GM21528 (cell line): ENCODE results near the gene ST6GALNAC3.

ENCODE experiments used
- ATAC-seq: cut with Tn5 transposase; IDR thresholded peaks from one replicate; pipeline ENCODE4 v1.9.1; 2021; ENCODE audit warnings: mild to moderate bottlenecking, moderate library complexity; ENCODE audit not compliant: unreplicated experiment, low FRiP score

ST6GALNAC3 gene

DNA sequence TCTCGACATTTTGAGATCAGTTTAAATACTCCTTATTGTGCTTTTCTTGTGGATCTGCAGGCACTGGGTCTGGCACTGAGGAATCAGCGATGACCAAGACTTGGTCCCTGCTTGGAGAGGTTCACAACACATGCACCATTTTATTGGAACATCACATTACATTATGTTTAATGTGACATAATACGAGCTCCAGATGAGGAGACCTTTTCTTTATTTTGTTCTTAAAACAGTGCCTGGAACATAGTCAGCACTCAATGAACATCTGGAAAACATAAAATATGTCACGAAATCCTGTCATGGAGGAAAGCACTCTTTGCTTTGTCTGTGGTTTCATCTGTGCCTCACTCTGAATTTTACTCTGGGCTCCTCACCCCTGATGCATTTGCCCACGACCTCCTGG lies 110.7 kb downstream of the ST6GALNAC3 start:
- no peak for ATAC-seq

GRCh38 chr1:76186554-76187170 lies 112.1 kb downstream of the ST6GALNAC3 start:
- ATAC-seq = no peak

GRCh38 chr1:76187436-76187835 lies 112.9 kb downstream of the ST6GALNAC3 start:
- ATAC-seq = no peak

- no peak for ATAC-seq
Observed at GRCh38 chr1:76189310-76189709, 114.8 kb downstream of the ST6GALNAC3 start.

DNA sequence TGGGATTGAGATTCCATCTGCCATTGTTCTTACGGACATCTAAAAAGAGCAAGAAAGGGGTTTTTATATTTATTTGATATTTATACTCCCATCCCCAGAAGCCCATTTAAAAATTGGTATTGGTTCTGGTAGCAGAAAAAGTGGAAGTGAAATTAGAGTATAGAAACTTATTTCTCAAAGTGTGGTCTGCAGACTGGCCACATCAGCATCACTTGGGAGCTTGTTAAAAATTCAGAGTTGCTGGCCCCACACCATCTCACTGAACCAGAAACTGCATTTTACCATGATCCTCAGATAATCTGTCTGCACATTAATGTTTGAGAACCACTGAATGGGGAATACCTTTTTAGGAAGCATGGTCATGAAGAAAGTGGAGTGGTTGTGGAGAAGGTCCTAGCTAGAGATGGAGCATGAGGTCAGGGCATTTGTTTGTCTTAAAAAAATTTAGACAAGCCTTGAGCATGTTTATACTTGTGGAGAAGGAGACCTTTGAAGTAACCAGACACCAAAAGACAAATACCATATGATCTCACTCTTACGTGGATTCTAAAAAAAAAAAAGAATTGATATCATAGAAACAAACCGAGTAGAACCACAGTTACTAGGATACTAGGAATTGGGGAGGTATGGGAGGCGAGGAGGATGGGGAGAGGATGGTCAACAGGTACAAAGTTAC lies 116.3 kb downstream of the ST6GALNAC3 start:
- no peak for ATAC-seq

DNA sequence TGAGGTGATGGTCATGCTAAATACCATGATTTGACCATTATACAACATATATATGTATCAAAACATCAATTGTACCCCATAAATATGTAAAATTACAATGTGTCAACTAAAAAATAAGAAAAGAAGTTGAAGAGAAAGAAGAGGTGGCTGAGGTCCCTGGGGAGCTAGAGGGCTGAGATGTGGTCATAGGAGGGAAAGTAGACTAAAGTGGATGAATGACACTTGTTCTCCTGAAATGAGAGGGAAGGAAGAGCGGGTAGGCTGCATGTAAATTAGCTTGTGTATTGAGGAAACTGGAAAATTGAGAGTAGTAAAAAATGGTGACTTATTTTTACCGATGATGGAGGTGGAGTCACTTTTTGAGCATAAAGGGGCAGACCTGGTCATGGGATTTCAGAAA lies 117.0 kb downstream of the ST6GALNAC3 start:
- no peak for ATAC-seq

GRCh38 chr1:76198452-76198851 lies 123.9 kb downstream of the ST6GALNAC3 start:
- ATAC-seq = no peak

DNA sequence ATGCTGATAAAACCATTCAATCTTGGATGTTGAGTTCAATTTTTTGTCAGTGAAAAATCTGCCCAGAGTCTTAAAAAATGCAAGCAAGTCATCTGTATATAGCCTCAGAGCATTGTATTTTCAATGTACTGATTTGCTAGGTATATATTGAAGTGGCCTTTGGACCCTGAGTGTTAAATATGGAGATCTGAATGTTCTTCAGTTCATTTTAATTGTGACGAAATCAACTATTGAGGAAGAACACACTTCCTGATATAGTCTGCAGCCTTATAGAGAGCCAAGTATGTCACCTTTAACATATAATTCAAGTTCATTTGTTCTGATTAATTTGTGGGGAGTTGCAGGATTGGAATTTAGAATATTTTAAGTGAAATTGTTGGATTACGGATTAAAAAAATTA lies 128.1 kb downstream of the ST6GALNAC3 start:
- ATAC-seq = no peak

GRCh38 chr1:76203127-76203526 lies 128.6 kb downstream of the ST6GALNAC3 start:
- ATAC-seq = no peak

DNA sequence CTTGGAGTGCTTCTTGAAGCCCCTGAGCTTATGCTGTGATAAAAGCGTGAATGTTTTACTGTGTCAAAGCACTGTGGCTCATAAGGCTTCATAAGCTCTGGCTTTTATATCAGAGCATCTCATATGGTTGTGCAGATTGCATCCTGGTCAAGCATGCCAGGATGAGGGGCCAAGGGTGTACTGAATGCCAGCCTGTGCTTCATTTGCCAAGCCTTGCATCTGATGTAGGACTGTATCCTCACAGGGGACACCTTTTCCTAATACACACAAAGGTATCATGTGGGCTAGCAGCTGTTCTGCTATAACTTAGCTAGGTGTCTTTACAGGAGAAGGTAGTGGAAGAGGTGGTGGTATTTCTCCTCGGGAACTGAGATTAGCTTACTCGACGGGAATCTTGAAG lies 134.7 kb downstream of the ST6GALNAC3 start:
- no peak for ATAC-seq

DNA sequence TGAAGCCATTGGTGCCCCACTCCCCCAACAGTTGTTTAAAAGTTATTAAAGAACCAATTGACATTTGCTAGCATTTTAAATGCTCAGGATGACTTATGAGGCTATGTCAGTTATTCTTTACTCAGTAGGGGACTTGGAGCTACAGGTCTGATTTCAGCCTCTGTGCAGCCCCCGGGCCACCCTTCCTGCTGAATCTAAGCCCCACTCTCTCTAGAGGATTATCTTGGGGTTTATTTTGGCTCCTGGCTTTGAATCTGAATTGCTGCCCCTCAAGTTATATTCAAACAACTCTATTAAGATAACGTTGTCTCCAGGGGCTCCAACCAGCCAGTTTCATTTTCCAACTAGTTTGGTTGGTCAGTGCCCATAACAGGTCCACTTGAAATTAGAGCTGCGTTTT lies 135.1 kb downstream of the ST6GALNAC3 start:
- ATAC-seq = no peak

DNA sequence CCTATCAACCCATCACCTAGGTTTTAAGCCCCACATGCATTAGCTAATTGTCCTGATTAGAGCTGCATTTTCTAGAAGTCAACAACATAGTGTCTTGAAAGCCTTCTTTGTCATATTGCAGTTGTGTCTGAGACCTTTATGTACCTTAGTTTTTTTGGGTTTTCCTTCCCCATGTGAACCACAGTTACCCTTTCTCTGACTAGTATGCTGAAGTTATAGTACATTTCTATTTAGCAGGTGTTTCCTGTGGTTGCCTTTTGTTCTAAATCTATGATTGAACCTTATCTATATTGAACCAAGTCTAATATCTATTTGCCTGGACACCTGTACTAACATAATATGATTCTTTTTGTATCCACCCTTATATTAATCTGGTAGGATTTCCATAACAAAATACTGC lies 135.6 kb downstream of the ST6GALNAC3 start:
- ATAC-seq = no peak

DNA sequence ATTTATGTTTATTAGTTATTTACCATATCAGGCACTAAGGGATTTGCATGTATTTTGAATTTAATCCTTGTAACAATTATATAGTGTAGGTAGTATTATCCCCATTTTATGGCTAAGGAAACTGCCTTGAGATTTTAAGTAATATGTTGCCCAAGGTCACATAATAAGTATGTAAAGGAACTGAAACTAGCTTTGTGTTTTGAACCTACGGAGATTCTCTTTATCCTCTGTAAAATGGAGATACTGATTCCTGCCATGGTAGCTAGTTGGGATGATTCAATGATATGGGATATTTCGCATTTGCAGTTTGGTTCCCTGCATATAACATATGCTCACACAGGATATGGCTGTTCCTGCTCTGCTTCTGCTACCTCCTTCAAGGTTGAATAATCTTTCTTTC lies 144.3 kb downstream of the ST6GALNAC3 start:
- ATAC-seq = no peak

DNA sequence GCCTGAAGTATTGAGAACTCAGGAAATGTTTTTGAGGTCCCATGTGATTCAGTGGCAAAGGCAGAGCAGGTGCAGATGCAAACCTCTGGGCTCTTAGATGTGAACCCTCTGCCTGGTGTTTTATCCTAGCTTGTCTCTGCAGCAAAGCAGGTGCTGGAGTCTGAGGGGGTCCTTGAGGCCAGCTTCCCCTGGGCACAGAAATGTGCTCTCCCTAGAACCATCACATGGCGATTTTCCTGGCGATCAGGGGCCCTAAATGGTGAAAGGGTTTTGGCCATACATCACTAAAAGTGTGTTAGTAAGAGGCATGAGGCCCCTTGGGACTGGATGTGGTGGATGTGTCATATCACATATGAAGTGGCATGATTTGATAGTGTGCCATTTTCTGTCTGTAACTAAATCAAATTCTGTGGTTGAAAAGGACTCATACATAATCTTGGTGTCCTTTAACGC lies 144.8 kb downstream of the ST6GALNAC3 start:
- ATAC-seq = no peak

- ATAC-seq = no peak
Observed at GRCh38 chr1:76224752-76225151, 150.2 kb downstream of the ST6GALNAC3 start.

DNA sequence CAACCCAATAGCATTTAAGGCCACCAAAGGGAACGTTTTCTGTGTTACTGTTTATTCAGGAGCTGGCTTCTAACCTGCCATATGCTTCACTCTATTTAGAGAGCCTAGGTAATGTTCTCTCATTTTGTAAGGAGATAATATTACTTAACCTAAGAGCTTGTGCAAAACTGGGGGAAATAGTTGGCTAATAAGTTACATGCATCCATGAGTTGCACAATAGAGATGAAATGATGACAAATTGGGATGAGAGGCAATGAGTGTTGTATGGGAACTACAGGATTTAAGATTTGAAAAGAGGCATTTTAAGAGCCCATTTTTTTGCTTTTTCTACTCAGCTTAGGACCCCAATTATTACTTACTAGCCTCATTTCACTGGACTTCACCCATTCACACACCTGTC lies 151.0 kb downstream of the ST6GALNAC3 start:
- ATAC-seq = no peak

- ATAC-seq = no peak
Observed at GRCh38 chr1:76227621-76228020, 153.1 kb downstream of the ST6GALNAC3 start.

DNA sequence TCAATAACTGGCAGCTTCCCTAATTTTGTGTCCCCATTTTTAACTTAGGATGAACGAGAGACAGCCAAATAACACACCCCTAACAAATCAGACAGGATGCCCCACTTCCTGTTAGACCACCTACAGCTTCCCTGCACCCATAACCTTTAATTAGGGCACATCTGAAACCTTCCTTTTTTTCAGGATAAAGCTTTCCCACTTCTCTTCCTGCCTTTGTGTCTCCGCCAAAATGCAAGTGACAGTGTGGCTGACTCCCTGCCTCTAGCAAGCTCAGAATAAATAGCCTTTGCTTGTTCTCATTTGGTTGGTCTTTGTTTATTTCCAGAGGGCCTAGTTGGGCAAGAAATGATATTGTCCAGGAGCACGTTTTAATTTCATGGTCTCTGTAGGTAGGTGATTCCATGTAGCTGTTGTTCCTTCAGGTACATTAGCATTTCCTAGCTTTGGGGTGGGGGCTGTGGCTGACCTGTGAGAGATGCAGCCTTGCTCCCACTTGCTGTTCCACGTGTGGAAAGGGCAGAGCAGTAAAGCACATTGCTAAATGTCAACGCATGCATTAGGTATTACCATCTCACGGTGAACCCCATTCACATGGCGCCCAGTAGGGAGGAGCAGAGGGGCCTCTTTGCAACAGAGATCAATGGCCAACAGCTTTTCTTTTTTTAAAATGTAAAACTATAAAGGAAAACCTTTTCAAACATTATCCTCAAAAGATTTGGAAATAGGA lies 154.9 kb downstream of the ST6GALNAC3 start:
- ATAC-seq = no peak

GRCh38 chr1:76230842-76231281 lies 156.3 kb downstream of the ST6GALNAC3 start:
- ATAC-seq = no peak

DNA sequence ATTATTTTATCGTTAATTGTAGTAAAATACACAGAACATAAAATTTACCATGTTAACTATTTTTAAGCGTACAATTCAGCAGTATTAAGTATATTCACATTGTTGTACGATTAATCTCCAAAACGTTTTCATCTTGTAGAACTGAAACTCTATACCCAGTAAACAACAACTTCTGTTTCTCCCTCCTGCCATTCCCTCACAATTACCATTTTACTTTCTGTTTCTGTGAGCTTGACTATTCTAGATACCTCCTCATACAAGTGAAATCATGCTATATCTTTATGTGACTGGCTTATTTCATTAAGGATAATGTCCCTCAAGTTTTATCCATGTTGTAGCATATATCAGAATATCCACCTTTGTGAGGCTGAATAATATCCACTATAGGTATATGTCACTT lies 156.8 kb downstream of the ST6GALNAC3 start:
- no peak for ATAC-seq

- ATAC-seq = no peak
Observed at GRCh38 chr1:76232666-76233065, 158.1 kb downstream of the ST6GALNAC3 start.

DNA sequence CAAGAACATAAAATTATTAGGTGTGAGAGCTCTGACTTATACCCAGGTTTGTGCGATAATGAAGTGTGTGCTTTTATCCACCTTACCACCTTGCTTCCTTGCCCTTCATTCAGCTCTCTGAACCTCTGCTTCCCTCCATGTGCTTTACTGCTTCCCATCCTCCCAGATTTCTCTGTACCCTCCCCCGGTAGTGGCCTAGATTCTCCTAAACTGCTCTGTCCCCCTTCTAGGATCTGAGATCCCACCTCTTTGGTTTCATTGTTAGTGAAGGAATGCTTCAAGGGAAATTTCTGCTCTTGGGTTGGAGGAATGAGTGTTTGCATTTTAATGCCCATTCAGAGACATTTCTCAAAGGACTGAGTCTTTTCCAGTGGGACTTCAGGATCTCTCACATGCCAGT lies 159.5 kb downstream of the ST6GALNAC3 start:
- no peak for ATAC-seq
